CD4-positive, CD25-positive, alpha-beta regulatory T cell (primary cell): ENCODE data around the gene TULP4. TPM values are rescaled to one million over a fixed set of nuclear protein-coding genes. Genes with fewer than 3 reads are reported as not detected.
"Not testable (repeated sequence)": the region's sequence is repeated elsewhere in the genome, so short reads cannot be mapped to it uniquely, and the experiment has no call there.

Experiments
- ATAC-seq, 2 donors: fragments of 150-1000 bp; cut with Tn5 transposase; one replicate each; pipeline ENCODE4 v1.10.0; 2021; ENCODE audit warnings: low read depth in 2 of 2, moderate number of reproducible peaks in 2 of 2, moderate library complexity in 1 of 2
- DNase-seq, 3 donors: peaks; one replicate each; pipeline versions ENCODE4 v3.0.0 to v3.0.0-alpha.2; 2012 to 2022; ENCODE audit warnings: mixed read lengths in 1 of 3
- H3K27ac ChIP-seq: one replicate; pipeline ENCODE4 v1.7.0; 2013; ENCODE audit warnings: mild to moderate bottlenecking, low read length; ENCODE audit not compliant: insufficient read depth, poor library complexity, severe bottlenecking
- H3K27me3 ChIP-seq: one replicate; pipeline ENCODE4 v1.7.0; 2013; ENCODE audit warnings: low read length; ENCODE audit not compliant: control insufficient read depth, insufficient read depth
- H3K36me3 ChIP-seq: one replicate; pipeline ENCODE4 v1.7.0; 2013; ENCODE audit warnings: mild to moderate bottlenecking, low read length, moderate library complexity; ENCODE audit not compliant: control insufficient read depth, insufficient read depth
- H3K4me1 ChIP-seq: 2 replicates; pipeline ENCODE4 v1.7.0; 2013; ENCODE audit warnings: mild to moderate bottlenecking, low read length; ENCODE audit not compliant: insufficient read depth, control insufficient read depth, poor library complexity, severe bottlenecking
- H3K4me3 ChIP-seq: one replicate; pipeline ENCODE4 v1.7.0; 2013; ENCODE audit warnings: low read depth, mild to moderate bottlenecking, low read length, moderate library complexity
- H3K9me3 ChIP-seq, 2 experiments: 1 replicate in 1 of 2; 2 replicates in 1 of 2; pipeline ENCODE4 v1.7.0; 2013; ENCODE audit warnings: low read length in 2 of 2, mild to moderate bottlenecking in 1 of 2, moderate library complexity in 1 of 2; ENCODE audit not compliant: control insufficient read depth in 2 of 2
- H3K27ac Mint-ChIP-seq, 3 donors: one replicate each; pipeline ENCODE4 v1.8.0; 2020 to 2022; ENCODE audit warnings: mild to moderate bottlenecking in 3 of 3, mixed read lengths in 3 of 3, moderate library complexity in 2 of 3
- H3K27me3 Mint-ChIP-seq: one replicate; pipeline ENCODE4 v1.8.0; 2022; ENCODE audit warnings: mild to moderate bottlenecking, mixed read lengths
- H3K36me3 Mint-ChIP-seq: one replicate; pipeline ENCODE4 v1.8.0; 2020; ENCODE audit warnings: mixed read lengths
- H3K4me1 Mint-ChIP-seq, 4 donors: one replicate each; pipeline ENCODE4 v1.8.0; 2020 to 2022; ENCODE audit warnings: mixed read lengths in 4 of 4, mild to moderate bottlenecking in 1 of 4
- H3K4me3 Mint-ChIP-seq, 4 donors: one replicate each; pipeline ENCODE4 v1.8.0; 2020 to 2022; ENCODE audit warnings: mild to moderate bottlenecking in 4 of 4, mixed read lengths in 4 of 4, moderate library complexity in 3 of 4
- H3K9me3 Mint-ChIP-seq, 7 donors: one replicate each; pipeline ENCODE4 v1.8.0; 2020 to 2022; ENCODE audit warnings: mixed read lengths in 7 of 7, mild to moderate bottlenecking in 3 of 7, moderate library complexity in 2 of 7
- polyA plus RNA-seq, 4 donors: library from polyadenylated mRNA; unstranded; fragments of 300-500 nt; fragmentation: Illumina TruSeq; gene quantifications; one replicate each; pipeline ENCODE4 v1.2.3, GENCODE V29; 2021
- total RNA-seq: library from RNA; stranded (reverse); gene quantifications from one replicate; pipeline ENCODE4 v1.2.3, GENCODE V29; 2022

TULP4 gene
- total and polyA plus RNA-seq, 5 donors from 2014 or later, result 43.3 to 158 (median 56.0) TPM

- Mint-ChIP-seq H3K36me3 (no peaks in the 10 kb centered on the region), H3K27me3 (peaks cover 19% of the 10 kb centered on the region), H3K4me1 (peaks cover 13 to 37% (median 21%) of the 10 kb centered on the region in 4 donors), H3K4me3 (no peak overlapping the region), H3K9me3 (no peaks in the 10 kb centered on the region), H3K27ac (no peak overlapping the region)
- Histone ChIP-seq H3K36me3 (no peaks in the 10 kb centered on the region), H3K27me3 (peaks cover 5% of the 10 kb centered on the region), H3K27ac (no peak overlapping the region), H3K4me3 (no peak overlapping the region), H3K9me3 (no peaks in the 10 kb centered on the region), H3K4me1 (peaks cover 22% of the 10 kb centered on the region)
- ATAC-seq (no peak), DNase-seq (no peak)
Observed at GRCh38 chr6:158517038-158517437, 204.8 kb downstream of the TULP4 start.

- H3K4me1 ChIP-seq, result peaks cover 22% of the 10 kb centered on the region
- peak overlapping the region in 3 of 4 donors; percentile 19 to 66 (median 31) for H3K4me3 Mint-ChIP-seq
- no peaks in the 10 kb centered on the region for H3K9me3 Mint-ChIP-seq
- H3K27me3 ChIP-seq, result peaks cover 7% of the 10 kb centered on the region
- no peaks in the 10 kb centered on the region for H3K36me3 ChIP-seq
- peaks cover 13 to 35% (median 21%) of the 10 kb centered on the region in 4 donors for H3K4me1 Mint-ChIP-seq
- H3K27ac Mint-ChIP-seq, result no peak overlapping the region
- peaks cover 19% of the 10 kb centered on the region for H3K27me3 Mint-ChIP-seq
- no peak overlapping the region for H3K4me3 ChIP-seq
- DNase-seq (no peak), ATAC-seq (no peak)
- no peak overlapping the region for H3K27ac ChIP-seq
- no peaks in the 10 kb centered on the region for H3K36me3 Mint-ChIP-seq
- no peaks in the 10 kb centered on the region for H3K9me3 ChIP-seq
Observed at GRCh38 chr6:158517581-158517980, 205.3 kb downstream of the TULP4 start.

GRCh38 chr6:158518191-158519127 is 206.2 kb downstream of the TULP4 start:
- Mint-ChIP-seq H3K27ac (peak overlapping the region; percentile 33 to 66 (median 43)), H3K4me1 (peaks cover 13 to 35% (median 21%) of the 10 kb centered on the region in 4 donors), H3K9me3 (no peaks in the 10 kb centered on the region), H3K36me3 (peaks cover 2% of the 10 kb centered on the region), H3K27me3 (peaks cover 22% of the 10 kb centered on the region), H3K4me3 (peak overlapping the region; percentile 66 to 91 (median 82))
- no peak overlapping the region for H3K27ac ChIP-seq
- DNase-seq (peak; percentile 17 to 79 (median 40)), ATAC-seq (peak; percentile 68 to 79)
- peak overlapping the region; percentile 81 for H3K4me3 ChIP-seq
- H3K36me3 ChIP-seq, result no peaks in the 10 kb centered on the region
- H3K9me3 ChIP-seq, result no peaks in the 10 kb centered on the region
- H3K27me3 ChIP-seq, result peaks cover 7% of the 10 kb centered on the region
- H3K4me1 ChIP-seq, result peaks cover 22% of the 10 kb centered on the region

- H3K27ac Mint-ChIP-seq, result no peak overlapping the region
- H3K9me3 ChIP-seq, result no peaks in the 10 kb centered on the region
- H3K4me1 Mint-ChIP-seq, result peaks cover 7 to 27% (median 18%) of the 10 kb centered on the region in 4 donors
- H3K4me3 ChIP-seq, result no peak overlapping the region
- peaks cover 6% of the 10 kb centered on the region for H3K36me3 Mint-ChIP-seq
- H3K4me1 ChIP-seq, result peaks cover 19% of the 10 kb centered on the region
- DNase-seq, result no peak
- H3K27me3 ChIP-seq, result peaks cover 7% of the 10 kb centered on the region
- H3K27ac ChIP-seq, result no peak overlapping the region
- peak overlapping the region in 1 of 4 donors; percentile 23 for H3K4me3 Mint-ChIP-seq
- H3K27me3 Mint-ChIP-seq, result peaks cover 28% of the 10 kb centered on the region
- H3K9me3 Mint-ChIP-seq, result peaks cover 0 to 3% (median 0%) of the 10 kb centered on the region in 7 donors
- no peaks in the 10 kb centered on the region for H3K36me3 ChIP-seq
- no peak for ATAC-seq
Observed at GRCh38 chr6:158519300-158519699, 207.0 kb downstream of the TULP4 start.

- peaks cover 32% of the 10 kb centered on the region for H3K27me3 Mint-ChIP-seq
- H3K9me3 Mint-ChIP-seq, result peaks cover 0 to 3% (median 0%) of the 10 kb centered on the region in 7 donors
- peaks cover 5 to 22% (median 14%) of the 10 kb centered on the region in 4 donors for H3K4me1 Mint-ChIP-seq
- Histone ChIP-seq H3K4me1 (peaks cover 14% of the 10 kb centered on the region), H3K36me3 (no peaks in the 10 kb centered on the region), H3K9me3 (no peaks in the 10 kb centered on the region), H3K27ac (no peak overlapping the region), H3K27me3 (peaks cover 7% of the 10 kb centered on the region), H3K4me3 (no peak overlapping the region)
- H3K4me3 Mint-ChIP-seq, result no peak overlapping the region
- H3K36me3 Mint-ChIP-seq, result peaks cover 6% of the 10 kb centered on the region
- no peak overlapping the region for H3K27ac Mint-ChIP-seq
- no peak for DNase-seq
- ATAC-seq, result no peak
Observed at GRCh38 chr6:158519761-158520160, 207.5 kb downstream of the TULP4 start.

GRCh38 chr6:158520975-158521374 is 208.7 kb downstream of the TULP4 start:
- H3K27ac ChIP-seq, DNase-seq, H3K9me3 Mint-ChIP-seq, H3K36me3 Mint-ChIP-seq, H3K4me3 Mint-ChIP-seq, H3K9me3 ChIP-seq, H3K36me3 ChIP-seq, ATAC-seq, H3K4me3 ChIP-seq, H3K27ac Mint-ChIP-seq: not testable (repeated sequence)
- peaks cover 5 to 13% (median 11%) of the 10 kb centered on the region in 4 donors for H3K4me1 Mint-ChIP-seq
- Histone ChIP-seq H3K4me1 (peaks cover 12% of the 10 kb centered on the region), H3K27me3 (peaks cover 12% of the 10 kb centered on the region)
- peaks cover 39% of the 10 kb centered on the region for H3K27me3 Mint-ChIP-seq

GRCh38 chr6:158521759-158522158 is 209.5 kb downstream of the TULP4 start:
- no peak overlapping the region for H3K4me3 ChIP-seq

More at GRCh38 chr6:158521759-158522158, 209.5 kb downstream of the TULP4 start:
- no peak for DNase-seq
- Histone ChIP-seq H3K27me3 (peaks cover 14% of the 10 kb centered on the region), H3K4me1 (peaks cover 12% of the 10 kb centered on the region), H3K36me3 (no peaks in the 10 kb centered on the region), H3K27ac (no peak overlapping the region), H3K9me3 (peaks cover 0 to under 1% of the 10 kb centered on the region in 2 experiments)
- Mint-ChIP-seq H3K9me3 (peaks cover 0 to 7% (median 3%) of the 10 kb centered on the region in 7 donors), H3K27ac (no peak overlapping the region), H3K4me1 (peaks cover 5 to 13% (median 11%) of the 10 kb centered on the region in 4 donors), H3K4me3 (no peak overlapping the region), H3K36me3 (peaks cover 6% of the 10 kb centered on the region), H3K27me3 (peaks cover 43% of the 10 kb centered on the region)
- ATAC-seq, result no peak
